Effector memory CD4-positive, alpha-beta T cell (primary cell): ENCODE measurements around the gene CENPS.
A peak's percentile ranks its signal among the peaks of the same experiment; 100 is the strongest.
"Not testable (repeated sequence)": the region's sequence is repeated elsewhere in the genome, so short reads cannot be mapped to it uniquely, and the experiment has no call there.

Experiments used
- DNase-seq, 3 donors: peaks; one replicate each; pipeline ENCODE4 v3.0.0-alpha.2; 2020
- H3K27ac ChIP-seq: 2 replicates; pipeline ENCODE4 v1.7.0; 2013; ENCODE audit warnings: mild to moderate bottlenecking, low read length, moderate library complexity; ENCODE audit not compliant: insufficient read depth, poor library complexity, severe bottlenecking
- H3K27me3 ChIP-seq: replicated peaks from 2 replicates; pipeline ENCODE4 v1.7.0; 2013; ENCODE audit warnings: mild to moderate bottlenecking, low read length; ENCODE audit not compliant: insufficient read depth, control insufficient read depth, poor library complexity, severe bottlenecking
- H3K36me3 ChIP-seq: 2 replicates; pipeline ENCODE4 v1.7.0; 2013; ENCODE audit warnings: mild to moderate bottlenecking, low read length, moderate library complexity; ENCODE audit not compliant: control insufficient read depth, insufficient read depth
- H3K4me1 ChIP-seq: 2 replicates; pipeline ENCODE4 v1.7.0; 2013; ENCODE audit warnings: low read length, mild to moderate bottlenecking; ENCODE audit not compliant: control insufficient read depth, insufficient read depth, poor library complexity, severe bottlenecking
- H3K4me3 ChIP-seq: 2 replicates; pipeline ENCODE4 v1.7.0; 2013; ENCODE audit warnings: low read length, low read depth, mild to moderate bottlenecking; ENCODE audit not compliant: insufficient read depth, poor library complexity, severe bottlenecking
- H3K9me3 ChIP-seq: 2 replicates; pipeline ENCODE4 v1.7.0; 2013; ENCODE audit warnings: mild to moderate bottlenecking, low read length, moderate library complexity; ENCODE audit not compliant: control insufficient read depth

CENPS gene

GRCh38 chr1:10419351-10419750 is 10.9 kb upstream of the CENPS start:
- Histone ChIP-seq H3K36me3 (peaks cover 29% of the 10 kb centered on the region), H3K27me3 (no peaks in the 10 kb centered on the region), H3K4me1 (no peaks in the 10 kb centered on the region), H3K27ac (no peak overlapping the region), H3K4me3 (no peak overlapping the region), H3K9me3 (no peaks in the 10 kb centered on the region)
- no peak for DNase-seq

- no peaks in the 10 kb centered on the region for H3K27me3 ChIP-seq
- H3K4me1 ChIP-seq: no peaks in the 10 kb centered on the region
- no peaks in the 10 kb centered on the region for H3K9me3 ChIP-seq
- DNase-seq: no peak
- H3K36me3 ChIP-seq: peaks cover 29% of the 10 kb centered on the region
- H3K4me3 ChIP-seq: no peak overlapping the region
- no peak overlapping the region for H3K27ac ChIP-seq
Observed at GRCh38 chr1:10421637-10422036, 8.6 kb upstream of the CENPS start.

- H3K4me1 ChIP-seq: peaks cover 5% of the 10 kb centered on the region
- H3K9me3 ChIP-seq: no peaks in the 10 kb centered on the region
- DNase-seq: no peak
- no peak overlapping the region for H3K27ac ChIP-seq
- no peaks in the 10 kb centered on the region for H3K27me3 ChIP-seq
- H3K4me3 ChIP-seq: no peak overlapping the region
- peaks cover 13% of the 10 kb centered on the region for H3K36me3 ChIP-seq
Observed at GRCh38 chr1:10424034-10424433, 6.2 kb upstream of the CENPS start.

GRCh38 chr1:10424651-10425050 is 5.6 kb upstream of the CENPS start:
- peaks cover 5% of the 10 kb centered on the region for H3K4me1 ChIP-seq
- H3K27me3 ChIP-seq: no peaks in the 10 kb centered on the region
- H3K9me3 ChIP-seq: no peaks in the 10 kb centered on the region
- no peak for DNase-seq
- no peak overlapping the region for H3K4me3 ChIP-seq
- peaks cover 8% of the 10 kb centered on the region for H3K36me3 ChIP-seq
- no peak overlapping the region for H3K27ac ChIP-seq

- H3K4me3 ChIP-seq, H3K36me3 ChIP-seq, H3K27me3 ChIP-seq, H3K9me3 ChIP-seq, DNase-seq, H3K27ac ChIP-seq, H3K4me1 ChIP-seq: not testable (repeated sequence)
Observed at GRCh38 chr1:10425826-10426534, 4.3 kb upstream of the CENPS start.

- DNase-seq, H3K36me3 ChIP-seq, H3K27me3 ChIP-seq, H3K4me3 ChIP-seq, H3K27ac ChIP-seq, H3K4me1 ChIP-seq, H3K9me3 ChIP-seq: not testable (repeated sequence)
Observed at GRCh38 chr1:10426535-10426848, 3.7 kb upstream of the CENPS start.

- Histone ChIP-seq H3K27ac (no peak overlapping the region), H3K4me3 (no peak overlapping the region), H3K9me3 (no peaks in the 10 kb centered on the region), H3K36me3 (no peaks in the 10 kb centered on the region), H3K4me1 (peaks cover 9% of the 10 kb centered on the region), H3K27me3 (no peaks in the 10 kb centered on the region)
- no peak for DNase-seq
Observed at GRCh38 chr1:10428984-10429383, 1.2 kb upstream of the CENPS start.

- Histone ChIP-seq H3K4me1 (peaks cover 9% of the 10 kb centered on the region), H3K27ac (peak overlapping the region; percentile 86), H3K27me3 (no peaks in the 10 kb centered on the region), H3K4me3 (peak overlapping the region; percentile 81), H3K36me3 (no peaks in the 10 kb centered on the region), H3K9me3 (no peaks in the 10 kb centered on the region)
- DNase-seq: peak in 2 of 3 donors; percentile 2 to 11
Observed at GRCh38 chr1:10429868-10430215, 391 bp upstream of the CENPS start.

GRCh38 chr1:10431070-10431730 is 967 bp downstream of the CENPS start:
- no peak for DNase-seq

GRCh38 chr1:10432910-10433700 is 2.9 kb downstream of the CENPS start:
- H3K36me3 ChIP-seq: no peaks in the 10 kb centered on the region
- H3K9me3 ChIP-seq: no peaks in the 10 kb centered on the region
- H3K27ac ChIP-seq: no peak overlapping the region
- H3K4me1 ChIP-seq: peaks cover 5% of the 10 kb centered on the region
- no peaks in the 10 kb centered on the region for H3K27me3 ChIP-seq
- no peak overlapping the region for H3K4me3 ChIP-seq
- DNase-seq: no peak

More at GRCh38 chr1:10431070-10431730, 967 bp downstream of the CENPS start:
- Histone ChIP-seq H3K36me3 (no peaks in the 10 kb centered on the region), H3K4me3 (peak overlapping the region; percentile 81), H3K4me1 (peaks cover 9% of the 10 kb centered on the region), H3K27me3 (no peaks in the 10 kb centered on the region), H3K27ac (peak overlapping the region; percentile 86), H3K9me3 (no peaks in the 10 kb centered on the region)
